Small intestine (tissue), 7 donors: Measurements from ENCODE around the gene REXO5. TPM values are rescaled to one million over a fixed set of nuclear protein-coding genes. Genes with fewer than 3 reads are reported as not detected.
A peak's percentile ranks its signal among the peaks of the same experiment; 100 is the strongest.
"Not testable (repeated sequence)": the region's sequence is repeated elsewhere in the genome, so short reads cannot be mapped to it uniquely, and the experiment has no call there.

ENCODE experiments used
- DNase-seq, 2 donors: peaks; one replicate each; pipeline versions ENCODE4 v3.0.0 to v3.0.0-alpha.2; 2013
- FAIRE-seq: peaks from 2 replicates; lab custom pipeline; 2012; peaks lifted over from hg19 to GRCh38; lab: Jason Lieb, UNC
- H3K27ac ChIP-seq, 3 donors: one replicate each; pipeline ENCODE4 v1.5.1; 2013; ENCODE audit warnings: low read length in 2 of 3, mild to moderate bottlenecking in 2 of 3, control low read depth in 1 of 3, inconsistent platforms in 1 of 3, low read depth in 1 of 3, moderate library complexity in 1 of 3
- H3K27me3 ChIP-seq, 3 donors: one replicate each; pipeline ENCODE4 v1.6.1; 2013; ENCODE audit warnings: low read length in 3 of 3, inconsistent platforms in 1 of 3; ENCODE audit not compliant: control insufficient read depth in 3 of 3, insufficient read depth in 3 of 3
- H3K36me3 ChIP-seq, 3 donors: one replicate each; pipeline ENCODE4 v1.6.1; 2013; ENCODE audit warnings: low read length in 3 of 3, inconsistent platforms in 1 of 3, low read depth in 1 of 3, mild to moderate bottlenecking in 1 of 3, moderate library complexity in 1 of 3; ENCODE audit not compliant: control insufficient read depth in 3 of 3, insufficient read depth in 2 of 3
- H3K4me1 ChIP-seq, 3 donors: one replicate each; pipeline ENCODE4 v1.6.1; 2013; ENCODE audit warnings: low read length in 2 of 3, inconsistent platforms in 1 of 3, low read depth in 1 of 3, mild to moderate bottlenecking in 1 of 3, moderate library complexity in 1 of 3; ENCODE audit not compliant: control insufficient read depth in 3 of 3, insufficient read depth in 2 of 3
- H3K4me3 ChIP-seq, 3 donors: one replicate each; pipeline ENCODE4 v1.5.1; 2013; ENCODE audit warnings: low read length in 3 of 3, control low read depth in 1 of 3, inconsistent platforms in 1 of 3, low read depth in 1 of 3, mild to moderate bottlenecking in 1 of 3, moderate library complexity in 1 of 3
- H3K9me3 ChIP-seq, 2 donors: one replicate each; pipeline ENCODE4 v1.6.1; 2013; ENCODE audit warnings: low read depth in 1 of 2, low read length in 1 of 2; ENCODE audit not compliant: control insufficient read depth in 2 of 2, insufficient read depth in 1 of 2
- WGBS, 3 donors: extraction: QIAGEN DNeasy Blood & Tissue Kit; methylation state at CpG; one replicate each; pipeline ENCODE4 v1.1.7; 2013; 5-methylcytosine and 5-hydroxymethylcytosine counted together
- polyA plus RNA-seq, 4 donors: library from polyadenylated mRNA; stranded (reverse) in 3 of 4; unstranded in 1 of 4; fragments of 200-250 nt in 3 of 4; fragments of 120-200 nt in 1 of 4; gene quantifications; one replicate each; pipeline versions ENCODE4 v1.2.1 to v1.2.3, GENCODE V29; 2013
- donor health status: healthy with polysubstance abuse.
- donor health status: control.
- donor health status: control.
- donor health status: Bipolar disorder and iron deficiency.
- donor health status: healthy.

The REXO5 gene
- polyA plus RNA-seq, 4 donors, result 0.54 to 9.6 (median 3.3) TPM

DNA sequence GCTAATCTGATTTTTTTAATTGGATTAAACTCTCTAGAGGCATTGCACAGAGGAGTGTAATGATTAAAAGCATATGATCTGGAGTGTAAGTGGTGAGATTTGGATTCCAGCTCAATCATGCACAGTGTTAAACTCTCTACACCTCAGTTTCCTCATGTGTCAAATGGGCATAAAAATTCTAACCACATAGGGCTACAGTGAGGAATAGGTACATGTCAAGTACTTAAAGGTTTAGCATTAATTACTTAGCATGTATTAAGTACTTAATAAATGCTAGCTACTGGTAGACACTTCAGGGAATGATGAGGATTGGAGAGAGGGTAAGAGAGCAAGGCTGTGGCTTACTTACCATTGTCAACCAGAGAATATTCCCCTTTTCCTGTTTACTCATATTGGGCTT lies 17.2 kb upstream of the REXO5 start:
- H3K27me3 ChIP-seq, result no peaks in the 10 kb centered on the region
- no peaks in the 10 kb centered on the region for H3K4me1 ChIP-seq
- H3K27ac ChIP-seq, result no peak overlapping the region
- H3K36me3 ChIP-seq, result no peaks in the 10 kb centered on the region
- H3K9me3 ChIP-seq, result no peaks in the 10 kb centered on the region
- no peak for FAIRE-seq
- DNase-seq, result no peak
- H3K4me3 ChIP-seq, result no peak overlapping the region

DNA sequence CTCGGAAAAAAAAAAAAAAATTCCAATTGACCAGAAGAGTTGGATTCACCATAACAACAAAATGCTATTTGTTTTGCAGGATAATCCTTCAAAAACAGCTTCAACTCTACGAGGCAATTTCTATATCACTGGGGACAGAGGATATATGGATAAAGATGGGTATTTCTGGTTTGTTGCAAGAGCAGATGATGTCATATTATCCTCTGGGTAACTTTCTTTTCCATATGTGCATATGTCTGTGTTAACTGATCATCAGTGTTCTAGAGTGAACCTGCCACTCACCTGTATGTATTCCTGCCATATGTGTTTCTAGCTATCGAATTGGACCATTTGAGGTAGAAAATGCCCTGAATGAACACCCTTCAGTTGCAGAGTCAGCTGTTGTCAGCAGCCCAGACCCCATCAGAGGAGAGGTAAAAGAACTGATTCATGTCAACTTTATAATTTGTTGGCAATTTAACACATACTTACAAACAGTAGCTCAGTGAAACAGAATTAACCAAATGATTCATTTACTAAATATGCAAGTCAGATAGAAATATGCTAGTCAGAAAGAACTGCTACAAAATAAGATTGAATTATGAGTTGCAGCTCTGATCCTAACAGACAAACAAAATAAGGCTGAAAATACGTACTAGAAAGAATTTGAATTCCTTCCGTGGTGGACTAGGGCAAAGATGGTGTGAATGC lies 14.3 kb upstream of the REXO5 start:
- Histone ChIP-seq H3K4me3 (no peak overlapping the region), H3K9me3 (no peaks in the 10 kb centered on the region), H3K4me1 (no peaks in the 10 kb centered on the region), H3K27me3 (no peaks in the 10 kb centered on the region), H3K36me3 (no peaks in the 10 kb centered on the region), H3K27ac (no peak overlapping the region)
- DNase-seq (no peak), FAIRE-seq (no peak)
- 91 to 94% (median 91%) methylated on average over 5 of the region's 5 CpGs for WGBS, 3 donors

DNA sequence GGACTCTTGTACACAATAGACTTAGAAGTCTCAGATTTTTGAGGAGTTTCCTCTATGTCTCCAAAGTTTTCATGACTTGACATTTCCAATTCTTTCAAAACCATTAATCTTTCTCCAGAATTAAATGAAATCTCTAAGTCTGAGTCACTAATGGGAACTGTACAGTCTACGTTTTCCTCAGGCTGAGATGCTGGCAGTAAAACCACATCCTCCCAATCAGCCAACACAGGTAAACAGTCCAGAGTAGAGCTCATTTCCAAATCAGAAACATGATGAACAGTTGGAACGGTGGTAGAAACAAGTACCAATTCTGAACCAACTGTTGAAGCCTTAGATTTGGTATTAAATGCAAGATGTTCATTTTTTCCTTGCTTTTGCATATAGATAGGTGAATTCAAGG lies 8.0 kb upstream of the REXO5 start:
- Histone ChIP-seq H3K4me1 (peaks cover 0 to 2% (median 0%) of the 10 kb centered on the region in 3 donors), H3K9me3 (no peaks in the 10 kb centered on the region), H3K36me3 (peaks cover 2 to 8% (median 7%) of the 10 kb centered on the region in 3 donors), H3K27ac (no peak overlapping the region), H3K27me3 (no peaks in the 10 kb centered on the region), H3K4me3 (no peak overlapping the region)
- no peak for FAIRE-seq
- WGBS, 3 donors, result 74 to 78% (median 74%) methylated on average over 2 of the region's 2 CpGs
- DNase-seq, result no peak

DNA sequence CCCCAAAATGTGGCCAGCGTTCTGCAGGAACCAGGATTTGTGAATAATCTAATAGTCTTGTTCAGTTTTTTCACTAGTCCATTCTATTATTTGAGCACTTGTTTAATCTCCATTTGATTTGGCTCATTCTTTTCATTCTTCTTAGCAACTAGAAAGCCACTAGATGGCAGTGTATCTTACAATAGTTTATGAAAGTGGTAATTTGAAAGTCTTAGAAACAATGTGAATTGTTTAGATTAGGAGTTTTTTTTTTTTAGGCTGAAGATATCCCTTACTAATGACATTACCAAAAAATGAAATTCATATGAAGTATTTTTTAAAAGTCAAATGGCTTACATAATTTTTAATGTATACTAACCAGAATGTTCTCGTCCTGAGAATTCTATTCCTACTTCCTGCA lies 6.7 kb upstream of the REXO5 start:
- Histone ChIP-seq H3K27me3 (no peaks in the 10 kb centered on the region), H3K36me3 (peaks cover 2 to 8% (median 7%) of the 10 kb centered on the region in 3 donors), H3K4me3 (no peak overlapping the region), H3K9me3 (no peaks in the 10 kb centered on the region), H3K27ac (no peak overlapping the region), H3K4me1 (peaks cover 0 to 3% (median 0%) of the 10 kb centered on the region in 3 donors)
- FAIRE-seq (peak; percentile 93), DNase-seq (peak; percentile 20 to 25)
- WGBS, 3 donors, result 59 to 81% (median 81%) methylated on average over 2 of the region's 2 CpGs

DNA sequence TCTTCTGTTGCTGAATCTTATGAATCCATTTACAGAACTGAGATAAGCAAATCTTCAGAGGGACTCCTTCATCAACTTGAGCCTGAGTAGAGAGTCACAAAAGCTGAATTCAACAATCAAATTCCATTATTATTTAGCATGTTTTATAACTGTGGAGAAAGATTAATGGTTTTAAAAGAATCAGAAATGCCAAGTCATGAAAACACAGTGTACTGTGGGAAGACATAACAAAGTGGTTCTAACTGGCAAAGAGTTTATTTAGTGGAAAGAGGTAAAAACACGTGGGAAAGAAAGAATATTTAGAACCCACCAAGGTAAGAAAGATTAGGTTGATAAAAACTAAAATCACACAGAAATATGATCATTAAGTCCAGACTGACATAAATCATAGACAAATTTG lies 5.0 kb upstream of the REXO5 start:
- no peak overlapping the region for H3K4me3 ChIP-seq
- no peaks in the 10 kb centered on the region for H3K27me3 ChIP-seq
- no peak overlapping the region for H3K27ac ChIP-seq
- peaks cover 0 to 3% (median 0%) of the 10 kb centered on the region in 3 donors for H3K4me1 ChIP-seq
- FAIRE-seq, result no peak
- peaks cover 2 to 8% (median 7%) of the 10 kb centered on the region in 3 donors for H3K36me3 ChIP-seq
- no peak for DNase-seq
- WGBS, 3 donors, result 56 to 67% (median 61%) methylated on average over 1 of the region's 1 CpG
- H3K9me3 ChIP-seq, result no peaks in the 10 kb centered on the region

DNA sequence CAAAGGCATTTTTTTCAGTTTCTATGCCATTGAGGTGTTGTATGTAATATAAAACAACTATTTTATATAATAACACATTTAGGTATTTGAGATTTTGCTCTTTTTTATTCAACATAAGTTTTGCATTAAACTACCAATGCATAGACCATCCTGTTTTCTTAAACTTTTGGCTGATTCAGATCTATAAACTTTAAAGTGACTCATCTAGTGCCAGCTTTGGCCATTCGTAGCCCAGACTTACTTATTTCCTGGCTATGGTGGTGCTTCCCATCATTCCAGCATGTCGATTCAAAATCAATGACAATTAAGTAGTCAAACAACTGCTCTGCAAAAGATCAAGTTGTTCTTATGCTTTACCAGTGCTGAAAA lies 3.2 kb upstream of the REXO5 start:
- peaks cover 0 to 6% (median 0%) of the 10 kb centered on the region in 3 donors for H3K4me1 ChIP-seq
- DNase-seq (no peak), FAIRE-seq (no peak)
- H3K4me3 ChIP-seq, result no peak overlapping the region
- H3K27me3 ChIP-seq, result no peaks in the 10 kb centered on the region
- no peak overlapping the region for H3K27ac ChIP-seq
- WGBS, 3 donors, result 78 to 84% (median 79%) methylated on average over 2 of the region's 2 CpGs
- H3K9me3 ChIP-seq, result no peaks in the 10 kb centered on the region
- H3K36me3 ChIP-seq, result peaks cover 2 to 11% (median 4%) of the 10 kb centered on the region in 3 donors

DNA sequence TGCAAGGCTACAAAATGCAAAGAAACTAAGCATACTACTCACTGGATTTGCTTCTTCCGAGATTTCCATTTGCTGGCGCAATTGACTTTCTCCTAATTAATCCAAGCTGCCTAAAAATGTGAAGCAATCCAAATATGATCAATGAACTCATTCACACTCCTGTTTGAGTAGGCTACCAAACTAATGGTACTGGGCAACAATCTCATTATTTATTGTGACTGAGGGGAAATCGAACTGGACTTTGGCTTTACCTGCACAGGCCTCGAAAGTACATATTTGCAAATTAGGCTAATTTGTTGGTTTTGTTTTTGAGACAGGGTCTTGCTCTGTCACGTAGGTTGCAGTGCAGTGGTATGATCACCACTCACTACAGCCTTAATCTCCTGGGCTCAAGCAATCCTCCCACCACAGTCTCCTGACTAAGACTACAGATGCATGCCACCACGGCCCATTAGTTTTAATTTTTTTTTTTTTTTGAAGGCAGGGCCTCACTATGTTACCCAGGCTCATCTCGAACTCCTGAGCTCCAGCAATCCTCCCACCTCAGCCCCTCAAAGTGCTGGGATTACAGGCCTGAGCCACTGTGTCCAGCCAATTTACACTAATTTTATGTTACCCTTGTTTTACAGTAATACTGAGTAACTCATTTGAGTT lies 2.6 kb upstream of the REXO5 start:
- DNase-seq (no peak), FAIRE-seq (no peak)
- 72 to 80% (median 79%) methylated on average over 7 of the region's 7 CpGs for WGBS, 3 donors
- H3K4me3 ChIP-seq, result no peak overlapping the region
- no peak overlapping the region for H3K27ac ChIP-seq
- H3K9me3 ChIP-seq, result no peaks in the 10 kb centered on the region
- H3K27me3 ChIP-seq, result no peaks in the 10 kb centered on the region
- peaks cover 0 to 6% (median 0%) of the 10 kb centered on the region in 3 donors for H3K4me1 ChIP-seq
- peaks cover 1 to 11% (median 2%) of the 10 kb centered on the region in 3 donors for H3K36me3 ChIP-seq

DNA sequence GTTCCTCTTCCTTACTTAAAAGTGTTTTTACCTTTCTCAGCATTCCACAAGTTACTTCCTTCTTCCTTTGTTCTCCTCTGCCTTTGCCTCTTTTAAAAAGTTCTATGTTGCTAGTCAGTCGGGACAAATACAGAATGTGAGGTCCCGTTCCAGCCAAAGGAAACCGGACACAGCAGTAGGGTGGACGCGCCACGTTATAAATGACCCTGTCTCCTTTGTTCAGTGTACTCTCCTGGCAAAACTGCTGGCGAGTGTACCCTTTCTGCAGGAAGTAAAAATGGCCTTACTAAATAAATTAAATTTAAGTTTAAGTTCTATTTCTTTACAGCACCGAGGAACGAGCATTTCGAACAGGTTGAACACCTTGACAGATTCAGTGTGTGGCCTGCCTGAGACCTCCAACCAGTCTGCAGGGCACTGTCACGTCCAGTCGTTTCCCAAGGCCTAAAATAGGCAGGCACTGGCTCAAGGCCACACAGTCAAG lies 601 bp upstream of the REXO5 start:
- DNase-seq, H3K9me3 ChIP-seq, H3K4me1 ChIP-seq, FAIRE-seq, H3K27me3 ChIP-seq: not testable (repeated sequence)
- WGBS, 3 donors, result 7 to 10% (median 8%) methylated on average over 12 of the region's 12 CpGs
- Histone ChIP-seq H3K4me3 (peak overlapping the region; percentile 57 to 95 (median 63)), H3K36me3 (peaks cover 0 to 11% (median 2%) of the 10 kb centered on the region in 3 donors), H3K27ac (peak overlapping the region; percentile 74 to 96 (median 94))
